HG03097 (cell line): ENCODE measurements around the gene PRKAG1.

Experiments
- ATAC-seq: cut with Tn5 transposase; IDR thresholded peaks from one replicate; pipeline ENCODE4 v1.9.1; 2021; ENCODE audit not compliant: unreplicated experiment, low FRiP score

The PRKAG1 gene

DNA sequence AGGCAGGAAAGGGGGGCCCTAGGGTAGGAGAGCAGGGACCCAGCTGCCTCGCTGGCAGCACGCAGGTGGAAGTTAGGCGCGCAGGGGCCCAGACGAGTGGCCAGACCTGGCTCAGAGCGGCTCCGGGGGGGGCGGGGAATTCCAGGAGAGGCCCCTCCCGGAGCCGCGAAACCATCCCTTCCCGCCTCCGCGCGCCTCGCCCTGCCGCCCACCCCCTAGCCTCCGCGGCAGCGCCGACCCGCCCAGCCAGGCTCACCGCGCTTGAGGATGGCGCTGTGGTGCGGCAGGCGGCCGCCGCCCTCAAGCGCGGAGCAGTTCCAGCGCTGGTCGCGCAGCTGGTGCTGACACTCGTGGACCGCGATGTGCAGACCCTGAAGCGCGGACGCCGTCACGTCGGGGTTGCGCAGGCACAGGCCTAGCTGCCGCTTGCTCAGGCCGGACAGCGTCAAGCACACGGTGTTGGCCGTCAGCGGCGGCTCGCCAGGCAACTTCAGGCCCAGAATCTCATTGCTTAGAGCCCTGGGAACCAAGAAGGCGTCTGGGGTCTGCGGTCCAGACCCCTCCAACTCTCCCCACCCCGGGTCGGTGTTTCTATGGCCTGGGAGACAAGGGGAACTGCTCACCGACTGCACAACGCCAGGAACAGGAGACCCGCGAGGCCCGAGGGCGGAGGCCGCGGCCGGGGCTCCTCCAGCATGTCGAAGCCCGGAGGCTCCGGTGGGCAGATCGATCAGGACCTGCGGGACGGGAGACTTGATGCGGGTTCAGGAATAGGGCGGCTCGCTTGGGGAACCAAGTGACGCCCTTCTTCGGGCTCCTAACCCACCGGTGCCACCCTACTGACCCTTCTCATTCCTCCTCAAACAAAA, 48.5 kb downstream of the PRKAG1 start:
- ATAC-seq = no peak

DNA sequence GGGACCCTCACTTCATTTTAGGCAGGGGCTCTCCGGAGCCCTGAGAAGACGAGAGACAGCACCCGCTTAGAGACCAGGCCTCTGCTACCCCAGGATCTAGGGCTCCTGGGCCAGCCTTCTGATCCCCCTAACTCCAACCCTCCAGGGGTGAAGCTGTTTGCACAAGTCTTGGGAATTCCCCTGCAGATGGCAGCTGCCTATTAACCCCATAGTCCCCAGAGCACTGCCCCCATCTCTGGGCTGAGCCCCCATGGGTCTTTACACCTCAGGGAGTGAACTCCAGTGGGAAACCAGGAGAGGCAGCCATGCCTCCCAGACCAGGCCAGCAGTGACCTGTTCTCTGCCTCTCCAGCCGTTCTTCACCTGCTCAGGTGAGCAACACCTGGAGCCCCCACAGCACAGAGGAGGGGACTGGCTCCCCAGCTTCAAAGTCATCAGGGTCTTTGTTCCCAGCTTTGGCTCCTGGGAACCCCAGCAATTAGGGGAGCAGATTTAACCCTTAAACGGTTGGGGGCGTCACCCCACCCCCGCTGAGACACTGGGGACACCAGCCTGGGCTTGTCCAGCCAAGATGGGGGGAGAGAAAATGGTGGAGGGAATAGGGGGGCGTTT, 49.3 kb downstream of the PRKAG1 start:
- ATAC-seq = no peak

DNA sequence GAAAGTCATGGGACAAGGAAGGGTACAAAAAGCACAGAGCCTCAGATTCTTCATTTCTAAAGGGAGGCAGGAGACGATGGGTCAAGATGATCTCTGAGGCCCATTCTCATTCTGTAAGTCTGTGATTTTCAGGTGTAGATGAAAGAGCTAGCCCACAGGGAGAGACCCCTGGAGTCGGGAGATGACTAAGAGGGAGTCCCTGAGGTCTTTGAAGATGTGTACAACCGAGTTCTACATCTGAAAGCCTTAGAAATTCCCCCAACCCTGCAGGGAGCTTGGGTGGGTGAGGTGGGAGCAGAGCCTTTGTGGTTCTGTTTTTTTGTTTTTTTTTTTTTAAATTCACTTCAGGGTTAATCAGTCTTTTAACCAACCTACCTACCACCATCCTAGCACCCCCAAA, 50.1 kb downstream of the PRKAG1 start:
- ATAC-seq = no peak

DNA sequence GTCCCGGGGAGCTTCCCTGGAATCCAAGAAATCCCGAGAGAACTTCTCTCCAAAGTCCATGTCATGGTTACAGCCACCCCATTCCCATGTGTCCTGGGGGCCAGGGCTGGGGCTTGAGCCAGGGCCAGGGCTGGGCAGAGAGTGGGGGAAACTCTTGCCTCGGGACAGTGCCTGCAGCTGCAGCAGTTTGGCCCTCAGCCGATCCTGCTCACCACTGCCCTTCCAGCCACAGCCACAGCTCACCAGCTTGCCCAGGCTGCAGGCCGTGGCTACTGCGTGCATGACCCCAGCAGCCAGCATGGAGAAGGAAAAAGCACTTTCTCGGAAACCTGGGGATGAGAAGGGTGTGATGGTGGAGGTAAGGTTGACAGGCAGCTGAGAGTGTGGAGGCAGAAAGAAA, 50.6 kb downstream of the PRKAG1 start:
- ATAC-seq = no peak

DNA sequence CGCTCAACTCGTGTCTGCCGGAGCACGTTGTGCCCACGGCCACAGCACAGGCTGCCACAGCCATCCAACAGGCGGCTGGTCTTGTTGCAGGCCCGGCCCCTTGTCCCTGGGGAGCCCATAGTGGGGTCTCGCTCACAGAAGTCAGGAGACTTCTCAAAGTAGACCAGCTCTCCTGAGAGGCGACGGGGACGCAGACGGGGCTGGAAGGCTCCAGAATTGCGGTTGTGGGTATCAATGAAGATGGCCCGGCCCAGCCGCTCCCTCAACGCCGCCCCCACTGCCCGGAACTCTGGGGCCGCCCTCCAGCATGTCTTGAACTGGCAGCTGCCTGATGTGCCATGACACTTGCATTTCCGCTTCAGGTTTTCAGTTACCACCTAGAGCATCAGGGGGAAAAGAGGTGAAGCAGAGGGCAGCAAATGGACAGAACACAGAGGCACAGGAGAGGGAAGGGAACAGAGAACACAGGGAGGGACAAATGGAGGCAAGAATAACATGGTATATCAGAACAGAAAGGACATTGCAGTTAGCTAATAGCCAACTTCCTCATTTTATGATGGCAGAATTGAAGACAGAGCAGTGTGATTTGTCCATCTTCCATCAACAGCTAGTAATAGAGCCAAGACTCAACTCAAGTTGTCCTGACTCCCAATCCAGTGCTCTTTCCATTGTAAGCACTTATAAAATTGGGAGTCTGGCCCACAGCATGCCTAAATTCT, 52.2 kb downstream of the PRKAG1 start:
- no peak for ATAC-seq

DNA sequence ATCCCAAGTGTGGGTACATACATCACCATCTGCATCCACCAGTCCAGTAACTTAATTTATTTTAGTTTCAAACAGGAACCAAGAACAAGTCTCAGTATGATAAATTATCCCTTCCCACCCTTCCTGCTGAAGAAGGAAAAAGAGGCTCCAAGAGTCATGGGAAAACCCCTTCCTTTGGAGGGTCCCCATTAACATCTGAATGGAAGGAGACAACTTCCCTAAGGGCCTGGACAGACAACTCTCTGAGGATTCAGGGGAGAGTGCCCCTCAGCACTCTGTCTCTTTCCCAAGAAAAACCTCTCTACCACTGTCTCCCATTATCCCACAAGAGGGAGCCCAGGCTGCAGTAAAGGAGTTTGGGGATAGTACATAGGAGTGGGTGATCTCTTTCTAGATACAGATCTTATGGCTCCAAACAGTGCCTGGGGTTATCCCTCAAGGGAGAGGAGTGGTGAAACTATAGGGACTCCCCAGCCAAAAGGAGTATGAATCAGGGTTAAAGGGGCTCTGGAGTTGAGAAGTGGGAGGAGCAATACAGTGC, 53.2 kb downstream of the PRKAG1 start:
- ATAC-seq = no peak

DNA sequence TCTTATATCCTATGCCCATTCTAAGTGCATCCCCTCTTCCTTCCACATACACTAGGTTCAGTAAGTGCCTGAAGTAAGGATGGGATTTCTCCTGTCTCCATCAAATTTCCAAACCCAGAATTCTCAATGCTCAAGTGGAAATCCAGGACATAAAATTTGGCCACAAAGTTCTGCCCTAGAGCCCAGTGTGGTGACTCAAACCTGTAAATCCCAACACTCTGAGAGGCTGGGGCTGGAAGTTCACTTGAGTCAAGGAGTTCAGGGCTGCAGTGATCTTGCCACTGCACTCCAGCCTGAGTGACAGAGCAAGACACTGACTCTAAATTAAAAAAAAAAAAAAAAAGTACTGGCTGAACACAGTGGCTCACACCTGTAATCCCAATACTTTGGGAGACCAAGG, 56.8 kb downstream of the PRKAG1 start:
- ATAC-seq = no peak

DNA sequence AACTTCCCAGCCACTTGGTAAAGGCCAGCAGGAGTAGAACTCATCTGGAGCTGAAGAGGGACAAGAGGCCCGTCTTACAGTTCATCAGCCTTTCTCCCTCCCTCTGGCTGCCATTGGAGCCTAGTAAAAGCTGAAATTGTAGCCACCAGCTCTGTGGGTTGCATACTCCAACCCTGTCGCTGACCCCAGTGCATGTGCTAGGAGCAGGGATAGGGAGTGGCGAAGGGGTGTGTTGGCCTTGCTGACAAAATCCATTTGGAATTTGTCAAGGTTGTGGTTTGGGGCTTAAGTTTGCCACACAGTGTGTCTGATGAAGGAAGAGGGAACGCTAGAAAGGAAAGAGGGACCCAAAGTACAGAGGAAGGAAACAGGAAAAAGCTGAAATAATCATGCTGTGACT, 57.2 kb downstream of the PRKAG1 start:
- no peak for ATAC-seq

DNA sequence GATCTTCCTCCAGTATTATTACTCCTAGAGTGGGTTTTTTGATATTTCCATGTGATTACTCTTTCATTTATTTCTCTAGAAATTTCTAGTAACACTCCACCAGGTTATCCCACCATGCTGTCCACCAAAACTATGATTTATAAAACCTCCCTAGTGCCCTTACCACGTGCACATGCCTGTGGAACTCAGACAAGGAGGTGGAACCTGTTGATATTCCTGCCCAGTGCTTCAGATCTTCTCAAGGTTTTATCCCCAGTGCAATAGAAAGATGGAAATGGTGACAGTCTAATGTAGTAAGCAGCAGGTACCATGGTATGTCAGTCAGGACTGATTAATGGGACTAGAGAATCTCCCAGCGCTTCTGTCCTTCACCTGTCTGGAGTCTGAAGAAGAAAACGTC, 57.7 kb downstream of the PRKAG1 start:
- ATAC-seq = no peak

DNA sequence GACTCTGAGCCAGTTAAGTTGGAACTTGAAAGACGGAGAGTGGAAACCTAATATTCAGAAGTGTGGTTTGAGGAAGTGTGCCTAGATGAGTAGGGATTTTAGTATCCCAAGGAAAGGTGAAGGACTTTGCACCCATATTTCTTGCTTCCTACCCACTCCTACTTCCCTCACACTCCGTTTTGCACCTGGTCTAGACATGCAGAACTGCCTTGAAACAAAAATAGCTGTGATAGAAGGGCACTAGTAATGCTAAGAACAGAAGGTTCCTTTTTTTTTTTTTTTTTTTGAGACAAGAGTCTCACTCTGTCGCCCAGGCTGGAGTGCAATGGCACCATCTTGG, 60.6 kb downstream of the PRKAG1 start:
- no peak for ATAC-seq

DNA sequence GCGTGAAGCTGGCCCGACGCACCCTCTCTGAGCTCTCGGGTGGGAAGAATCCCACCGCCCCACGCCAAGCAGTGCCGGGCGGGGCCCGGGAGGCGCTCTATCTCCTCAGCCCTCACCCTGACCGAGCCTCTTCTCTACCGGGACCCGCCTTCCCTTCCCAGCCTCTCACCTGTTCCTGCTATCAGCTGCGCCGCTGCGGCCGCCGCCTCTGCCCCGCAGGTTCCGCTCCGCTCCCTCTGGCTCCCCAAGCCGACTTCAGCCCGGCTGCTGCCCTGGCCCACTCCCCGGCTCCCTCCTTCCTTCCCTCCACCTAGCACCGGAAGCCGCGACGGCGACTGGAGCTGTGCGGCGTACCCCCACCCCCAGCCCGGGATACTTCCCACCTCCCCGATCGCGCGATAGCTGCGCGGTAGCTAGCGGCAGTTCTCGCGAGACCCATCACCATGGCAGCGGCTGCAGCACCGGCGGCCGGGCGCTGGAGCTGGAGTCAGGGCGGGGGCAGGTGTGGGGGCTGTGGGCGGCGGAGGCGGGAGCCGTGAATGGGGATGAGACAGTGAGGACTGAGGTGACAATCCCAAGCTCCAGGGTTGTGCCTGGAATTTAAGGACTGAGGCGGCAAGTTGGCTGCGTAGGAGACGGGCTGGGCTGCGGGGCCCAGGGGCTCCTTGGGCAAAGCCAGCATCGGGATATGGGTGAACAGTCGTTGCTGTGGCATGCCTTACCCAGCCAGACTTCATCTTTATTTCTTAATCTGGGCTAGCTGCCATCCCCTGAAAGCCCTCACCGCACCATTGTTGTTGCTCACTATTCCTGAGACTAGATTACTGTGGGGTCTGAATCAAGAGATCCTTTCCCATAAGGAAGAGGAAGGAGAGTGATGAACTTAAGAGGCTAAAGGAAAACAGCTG, 61.2 kb downstream of the PRKAG1 start, which contains the start of gene ARF3:
ARF3 (minus strand) TSS at position 347 of the 908 bp plus-strand sequence. CDS start 16,392 bp downstream, outside the sequence.
- ATAC-seq = peak; percentile 75

DNA sequence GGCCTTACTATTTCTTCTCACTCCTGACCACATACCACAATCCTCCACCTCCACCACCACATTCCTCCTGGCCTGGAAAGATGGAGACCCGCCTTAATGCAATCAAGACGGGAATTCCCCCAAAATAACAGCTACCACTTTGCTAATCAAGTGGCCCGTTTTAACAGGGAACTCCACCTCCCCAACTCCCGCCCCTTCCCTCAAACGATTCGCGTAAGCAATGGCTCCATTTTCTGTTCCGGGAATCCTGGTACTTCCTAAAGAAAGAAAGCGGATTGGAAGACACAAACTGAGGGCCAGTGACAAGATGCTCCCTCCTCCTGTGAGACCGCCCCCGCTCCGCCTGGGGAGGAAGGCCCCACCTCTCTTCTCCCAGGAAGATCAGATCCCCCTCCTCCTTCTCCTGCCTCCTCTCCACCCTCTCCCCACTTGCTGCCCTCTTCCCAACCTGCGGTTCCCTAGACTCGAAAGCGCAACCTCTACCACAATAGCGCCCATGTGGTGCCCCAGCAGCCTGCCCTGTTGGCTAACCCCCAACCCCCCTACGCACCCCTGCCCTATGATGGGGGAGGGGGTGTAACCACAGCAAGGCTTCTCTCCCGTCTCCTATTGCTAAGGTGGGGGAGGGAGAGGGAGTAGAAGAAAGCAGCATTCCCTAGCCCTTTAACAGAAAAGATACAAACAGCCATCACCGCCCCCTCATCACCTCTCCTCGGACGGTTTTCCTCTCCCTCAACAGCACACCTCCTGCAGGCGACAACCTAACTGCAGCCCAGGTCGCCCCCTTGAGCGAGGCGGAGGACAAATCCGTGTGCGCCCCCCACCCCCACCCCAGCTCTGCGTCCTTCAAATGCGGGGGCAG, 62.1 kb downstream of the PRKAG1 start:
- ATAC-seq = no peak

DNA sequence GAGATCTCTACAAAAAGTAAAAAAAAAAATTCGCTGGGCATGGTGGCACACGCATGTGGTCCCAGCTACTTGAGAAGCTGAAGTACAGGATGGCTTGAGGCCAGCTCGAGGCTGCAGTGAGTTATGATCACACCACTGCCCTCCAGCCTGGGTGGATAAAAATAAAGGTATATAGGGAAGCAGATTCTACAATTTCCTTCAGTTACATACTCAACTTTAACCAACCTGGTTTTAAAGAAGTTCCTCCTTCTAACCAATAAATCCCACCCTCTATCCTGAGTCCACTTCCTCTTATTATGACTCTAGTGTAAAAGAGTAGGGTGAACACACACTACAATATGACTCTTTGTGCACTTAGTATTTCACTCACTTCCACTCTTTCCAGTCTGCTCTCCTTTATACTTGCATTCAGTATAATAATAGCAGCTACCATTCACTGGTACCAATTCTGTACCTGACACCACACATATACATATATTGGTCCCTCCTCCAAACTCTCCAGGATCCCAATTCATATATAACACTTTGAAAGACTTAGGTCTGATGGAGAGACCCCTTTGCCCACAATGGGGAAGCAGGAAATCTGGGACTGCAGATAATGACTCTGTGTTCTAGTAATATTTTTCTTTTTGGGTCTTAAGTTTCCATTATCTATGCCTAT, 63.6 kb downstream of the PRKAG1 start:
- no peak for ATAC-seq

DNA sequence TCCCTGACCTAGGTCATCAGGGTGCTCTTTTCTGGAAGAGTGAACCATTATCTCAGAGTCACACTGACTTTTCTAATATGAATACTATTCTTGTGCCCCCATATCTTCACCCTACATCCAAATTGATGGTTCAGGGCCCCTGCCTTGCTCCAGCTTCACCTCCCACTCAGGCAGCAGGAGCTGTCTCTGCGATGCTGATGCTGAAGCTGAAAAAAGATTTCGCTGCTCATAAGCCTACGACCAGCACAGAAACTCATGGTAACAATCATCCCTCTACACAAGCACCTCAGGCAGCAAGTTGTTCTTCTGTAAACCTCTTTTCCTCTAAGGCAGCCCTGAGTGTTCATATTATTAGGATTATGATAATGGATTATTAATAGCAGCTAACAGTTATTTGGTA, 64.5 kb downstream of the PRKAG1 start:
- no peak for ATAC-seq

DNA sequence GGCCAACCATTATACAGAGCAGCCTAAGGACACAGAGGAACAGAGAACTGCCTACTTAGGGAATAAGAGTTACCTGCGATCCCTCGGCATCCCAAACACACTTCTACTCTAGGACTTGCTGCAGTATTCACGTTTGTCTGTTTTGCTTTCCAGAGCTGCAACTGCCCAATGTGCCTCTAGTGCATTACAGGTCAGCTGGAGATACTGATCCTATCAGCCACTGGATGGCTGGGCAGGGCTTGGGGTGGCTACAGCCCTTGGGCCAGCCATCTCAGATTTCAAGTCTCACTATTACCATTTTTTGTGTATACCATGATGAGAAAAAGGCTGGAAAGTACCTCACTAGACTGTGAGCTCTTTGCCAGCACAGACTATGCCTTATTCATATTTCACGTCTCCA, 65.9 kb downstream of the PRKAG1 start:
- ATAC-seq = no peak
